Endodermal cell (in vitro differentiated cells): ENCODE results near the gene KLHL25. TPM values are rescaled to one million over a fixed set of nuclear protein-coding genes. Genes with fewer than 3 reads are reported as not detected.

Experiments used
- DNase-seq: peaks from one replicate; pipeline ENCODE4 v3.0.0-alpha.2; 2017
- H3K27ac ChIP-seq: 2 replicates; pipeline ENCODE4 v1.5.1; 2013; ENCODE audit warnings: mild to moderate bottlenecking, low read depth, low read length, moderate library complexity
- H3K27me3 ChIP-seq: 2 replicates; pipeline ENCODE4 v1.6.1; 2013; ENCODE audit warnings: mild to moderate bottlenecking, low read length, moderate library complexity; ENCODE audit not compliant: insufficient read depth, control insufficient read depth, poor library complexity, severe bottlenecking
- H3K36me3 ChIP-seq: 2 replicates; pipeline ENCODE4 v1.7.0; 2013; ENCODE audit warnings: mild to moderate bottlenecking, low read length, moderate library complexity; ENCODE audit not compliant: control insufficient read depth, insufficient read depth
- H3K4me1 ChIP-seq: one replicate; pipeline ENCODE4 v1.7.0; 2013; ENCODE audit warnings: low read length; ENCODE audit not compliant: control insufficient read depth, insufficient read depth
- H3K4me3 ChIP-seq: 2 replicates; pipeline ENCODE4 v1.5.1; 2013; ENCODE audit warnings: mild to moderate bottlenecking, low read length, moderate library complexity
- H3K9ac ChIP-seq: 2 replicates; pipeline ENCODE4 v1.6.1; 2013; ENCODE audit warnings: mild to moderate bottlenecking, low read length, moderate library complexity; ENCODE audit not compliant: poor library complexity, severe bottlenecking; ENCODE audit errors: extremely low read depth
- H3K9me3 ChIP-seq: 2 replicates; pipeline ENCODE4 v1.6.1; 2013; ENCODE audit warnings: mild to moderate bottlenecking, low read length, moderate library complexity; ENCODE audit not compliant: control insufficient read depth
- H3K27ac Mint-ChIP-seq: 2 replicates; pipeline ENCODE4 v1.8.0; 2020; ENCODE audit warnings: mixed read lengths
- H3K27me3 Mint-ChIP-seq: 2 replicates; pipeline ENCODE4 v1.8.0; 2021; ENCODE audit warnings: mild to moderate bottlenecking, mixed read lengths; ENCODE audit not compliant: insufficient read depth
- H3K36me3 Mint-ChIP-seq: 2 replicates; pipeline ENCODE4 v1.8.0; 2020; ENCODE audit warnings: low read depth, mixed read lengths
- H3K4me1 Mint-ChIP-seq: 2 replicates; pipeline ENCODE4 v1.8.0; 2020; ENCODE audit warnings: mixed read lengths
- H3K4me3 Mint-ChIP-seq: 2 replicates; pipeline ENCODE4 v1.8.0; 2020; ENCODE audit warnings: mild to moderate bottlenecking, moderate library complexity, mixed read lengths
- H3K9me3 Mint-ChIP-seq: 2 replicates; pipeline ENCODE4 v1.8.0; 2020; ENCODE audit warnings: mild to moderate bottlenecking, mixed read lengths
- WGBS, 2 experiments: methylation state at CpG; one replicate each; pipeline versions ENCODE4 v1.1.5 to v1.1.7; 2013; ENCODE audit warnings: missing lambda C conversion rate in 2 of 2, mixed read lengths in 1 of 2; ENCODE audit not compliant: insufficient coverage in 1 of 2, insufficient read length in 1 of 2; 5-methylcytosine and 5-hydroxymethylcytosine counted together
- total RNA-seq, 2 donors: library from RNA; stranded (reverse); fragmentation: NEBNext Ultra II Directional in 1 of 2; extraction: Animal tissue kit (Norgen Biotek cat#: 25700) in 1 of 2; gene quantifications; 2 replicates in 1 of 2; 3 replicates in 1 of 2; pipeline ENCODE4 v1.2.1, GENCODE V29; 2021
- TF ChIP-seq, protein P1 (sequence below): fragments of 200-600 bp; sonication (generic); conservative IDR thresholded peaks from 2 replicates; pipeline ENCODE4 v1.5.0; 2021; ENCODE audit warnings: antibody characterized with exemption, mild to moderate bottlenecking

KLHL25 gene
- total RNA-seq, 2 donors from 2014 or later: 13.3 TPM

GRCh38 chr15:85718981-85719380 is 75.7 kb downstream of the KLHL25 start:
- peaks cover 79% of the 10 kb centered on the region for H3K36me3 Mint-ChIP-seq
- H3K4me1 Mint-ChIP-seq: peaks cover 6% of the 10 kb centered on the region
- TF ChIP-seq, protein P1, sequence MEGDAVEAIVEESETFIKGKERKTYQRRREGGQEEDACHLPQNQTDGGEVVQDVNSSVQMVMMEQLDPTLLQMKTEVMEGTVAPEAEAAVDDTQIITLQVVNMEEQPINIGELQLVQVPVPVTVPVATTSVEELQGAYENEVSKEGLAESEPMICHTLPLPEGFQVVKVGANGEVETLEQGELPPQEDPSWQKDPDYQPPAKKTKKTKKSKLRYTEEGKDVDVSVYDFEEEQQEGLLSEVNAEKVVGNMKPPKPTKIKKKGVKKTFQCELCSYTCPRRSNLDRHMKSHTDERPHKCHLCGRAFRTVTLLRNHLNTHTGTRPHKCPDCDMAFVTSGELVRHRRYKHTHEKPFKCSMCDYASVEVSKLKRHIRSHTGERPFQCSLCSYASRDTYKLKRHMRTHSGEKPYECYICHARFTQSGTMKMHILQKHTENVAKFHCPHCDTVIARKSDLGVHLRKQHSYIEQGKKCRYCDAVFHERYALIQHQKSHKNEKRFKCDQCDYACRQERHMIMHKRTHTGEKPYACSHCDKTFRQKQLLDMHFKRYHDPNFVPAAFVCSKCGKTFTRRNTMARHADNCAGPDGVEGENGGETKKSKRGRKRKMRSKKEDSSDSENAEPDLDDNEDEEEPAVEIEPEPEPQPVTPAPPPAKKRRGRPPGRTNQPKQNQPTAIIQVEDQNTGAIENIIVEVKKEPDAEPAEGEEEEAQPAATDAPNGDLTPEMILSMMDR: no peak
- no peak overlapping the region for H3K9ac ChIP-seq
- peaks cover 95% of the 10 kb centered on the region for H3K36me3 ChIP-seq
- no peaks in the 10 kb centered on the region for H3K27me3 Mint-ChIP-seq
- DNase-seq: no peak
- no peaks in the 10 kb centered on the region for H3K9me3 Mint-ChIP-seq
- H3K27me3 ChIP-seq: no peaks in the 10 kb centered on the region
- no peak overlapping the region for H3K4me3 Mint-ChIP-seq
- no peak overlapping the region for H3K27ac ChIP-seq
- H3K9me3 ChIP-seq: no peaks in the 10 kb centered on the region
- WGBS, 2 experiments: 93 to 98% methylated on average over 2 to 4 of the region's 4 CpGs
- H3K4me1 ChIP-seq: no peaks in the 10 kb centered on the region
- no peak overlapping the region for H3K27ac Mint-ChIP-seq
- H3K4me3 ChIP-seq: no peak overlapping the region

DNA sequence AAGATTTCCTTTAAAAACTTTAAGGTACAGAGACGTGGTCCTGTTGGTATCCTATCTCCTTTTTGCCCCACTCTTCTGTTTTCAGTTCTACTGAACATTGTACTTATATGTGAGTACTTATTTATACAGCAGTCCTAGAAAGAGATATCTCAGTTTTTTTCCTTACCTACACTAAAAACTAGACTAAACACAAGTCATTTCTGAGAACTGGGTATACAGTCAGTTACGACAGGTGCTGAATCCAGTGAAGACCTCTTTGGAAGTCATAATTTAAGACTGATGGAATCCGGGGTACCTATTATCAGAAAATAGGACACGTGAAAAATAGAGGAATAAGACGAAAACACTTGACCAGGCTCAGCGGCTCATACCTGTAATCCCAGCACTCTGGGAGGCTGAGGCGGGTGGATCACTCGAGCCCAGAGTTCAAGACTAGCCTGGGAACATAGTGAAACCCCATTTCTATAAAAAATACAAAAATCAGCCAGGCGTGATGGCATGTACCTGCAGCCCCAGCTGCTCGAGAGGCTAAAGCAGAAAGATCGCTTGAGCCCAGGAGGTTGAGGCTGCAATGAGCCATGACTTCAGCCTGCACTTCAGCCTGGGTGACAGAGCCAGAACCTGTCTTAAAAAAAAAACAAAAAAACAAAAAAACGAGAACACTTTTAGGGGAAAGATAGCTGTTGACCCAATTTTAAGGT is 76.3 kb downstream of the KLHL25 start:
- Mint-ChIP-seq H3K9me3 (no peaks in the 10 kb centered on the region), H3K4me3 (no peak overlapping the region), H3K36me3 (peaks cover 80% of the 10 kb centered on the region), H3K27me3 (no peaks in the 10 kb centered on the region), H3K27ac (no peak overlapping the region), H3K4me1 (peaks cover 6% of the 10 kb centered on the region)
- whole genome bisulfite sequencing, 2 experiments: 94 to 98% methylated on average over 8 to 11 of the region's 12 CpGs
- peaks cover 95% of the 10 kb centered on the region for H3K36me3 ChIP-seq
- H3K27me3 ChIP-seq: no peaks in the 10 kb centered on the region
- no peaks in the 10 kb centered on the region for H3K9me3 ChIP-seq
- DNase-seq: no peak
- H3K4me3 ChIP-seq: no peak overlapping the region
- H3K4me1 ChIP-seq: no peaks in the 10 kb centered on the region
- TF ChIP-seq, protein P1: no peak
- H3K9ac ChIP-seq: no peak overlapping the region
- H3K27ac ChIP-seq: no peak overlapping the region

GRCh38 chr15:85717212-85717611 is 77.5 kb downstream of the KLHL25 start:
- H3K9me3 Mint-ChIP-seq: no peaks in the 10 kb centered on the region
- H3K4me3 Mint-ChIP-seq: no peak overlapping the region
- DNase-seq: no peak
- WGBS, 2 experiments: 99 to 100% methylated on average over 2 of the region's 2 CpGs
- no peaks in the 10 kb centered on the region for H3K27me3 Mint-ChIP-seq
- Histone ChIP-seq H3K27ac (no peak overlapping the region), H3K27me3 (no peaks in the 10 kb centered on the region), H3K36me3 (peaks cover 93% of the 10 kb centered on the region), H3K9me3 (no peaks in the 10 kb centered on the region), H3K4me3 (no peak overlapping the region), H3K4me1 (no peaks in the 10 kb centered on the region), H3K9ac (no peak overlapping the region)
- H3K36me3 Mint-ChIP-seq: peaks cover 80% of the 10 kb centered on the region
- TF ChIP-seq, protein P1: no peak
- no peak overlapping the region for H3K27ac Mint-ChIP-seq
- H3K4me1 Mint-ChIP-seq: peaks cover 6% of the 10 kb centered on the region
